Skeletal muscle tissue (tissue), 4 donors: ENCODE measurements around the gene GUCD1. TPM values are rescaled to one million over a fixed set of nuclear protein-coding genes. Genes with fewer than 3 reads are reported as not detected.
"Not testable (repeated sequence)": the region's sequence is repeated elsewhere in the genome, so short reads cannot be mapped to it uniquely, and the experiment has no call there.

Experiments
- H3K27ac ChIP-seq: one replicate; pipeline ENCODE4 v1.7.0; 2013; ENCODE audit warnings: mild to moderate bottlenecking, low read depth, low read length, inconsistent platforms
- H3K27me3 ChIP-seq, 3 donors: one replicate each; pipeline ENCODE4 v1.7.0; 2013; ENCODE audit warnings: low read length in 3 of 3; ENCODE audit not compliant: control insufficient read depth in 3 of 3, insufficient read depth in 3 of 3
- H3K36me3 ChIP-seq, 3 donors: one replicate each; pipeline ENCODE4 v1.7.0; 2013; ENCODE audit warnings: low read length in 3 of 3; ENCODE audit not compliant: control insufficient read depth in 3 of 3, insufficient read depth in 3 of 3
- H3K4me1 ChIP-seq, 3 donors: one replicate each; pipeline ENCODE4 v1.7.0; 2013; ENCODE audit warnings: low read length in 3 of 3, mild to moderate bottlenecking in 3 of 3; ENCODE audit not compliant: control insufficient read depth in 3 of 3, insufficient read depth in 3 of 3
- H3K4me3 ChIP-seq, 3 donors: one replicate each; pipeline ENCODE4 v1.7.0; 2013; ENCODE audit warnings: low read length in 3 of 3
- H3K9ac ChIP-seq, 3 donors: one replicate each; pipeline ENCODE4 v1.7.0; 2013; ENCODE audit warnings: low read length in 3 of 3, mild to moderate bottlenecking in 3 of 3, moderate library complexity in 2 of 3, low read depth in 1 of 3
- H3K9me3 ChIP-seq, 3 donors: one replicate each; pipeline ENCODE4 v1.7.0; 2013; ENCODE audit warnings: low read length in 3 of 3; ENCODE audit not compliant: control insufficient read depth in 3 of 3
- total RNA-seq: library from RNA; depleted of rRNA; stranded (reverse); fragments of >200 nt; gene quantifications from one replicate; pipeline ENCODE4 v1.2.3, GENCODE V29; 2014
- donor health status: Osteomylitis.

Gene GUCD1
- 64.7 TPM for total RNA-seq

DNA sequence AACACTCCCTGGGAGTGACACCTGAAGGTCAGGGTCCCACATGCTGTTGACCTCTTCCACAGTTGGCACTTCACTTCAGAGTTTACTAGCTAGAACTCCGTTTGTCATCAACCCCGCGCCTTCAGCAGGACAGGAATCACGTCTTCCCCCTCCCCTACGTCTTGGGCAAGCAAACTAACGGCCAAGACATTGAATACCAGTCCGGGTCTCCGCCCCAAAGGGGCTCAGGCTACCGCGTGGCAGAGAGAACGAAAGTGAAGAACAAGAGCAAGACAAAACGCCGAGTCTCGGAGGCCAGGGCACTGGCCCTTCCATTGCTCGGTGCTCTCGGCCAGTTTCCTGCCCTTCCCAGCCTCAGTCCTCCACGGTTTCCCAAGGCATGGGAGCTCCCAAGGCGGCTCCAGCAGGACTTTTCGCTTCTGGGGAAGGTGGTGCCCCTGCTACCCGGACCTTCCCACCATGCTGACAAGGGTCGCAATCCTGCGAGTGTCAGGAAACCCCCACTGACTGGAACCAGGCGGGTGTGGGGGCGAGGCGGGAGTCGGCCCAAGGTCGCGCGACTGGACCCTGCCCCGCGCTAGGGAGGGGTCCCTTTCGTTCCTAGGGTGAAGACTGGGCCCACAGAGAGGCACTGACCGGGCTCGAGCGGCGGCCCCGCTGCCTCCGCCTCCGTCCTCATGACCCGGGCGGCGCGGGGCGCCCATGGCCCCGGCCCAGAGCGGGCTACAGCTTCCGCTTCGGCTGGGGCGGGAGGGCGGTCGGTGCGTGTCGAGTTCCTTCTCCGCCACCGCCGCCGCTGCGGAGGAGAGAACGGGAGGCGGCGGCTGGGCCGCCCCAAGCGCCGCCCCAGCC, at the start of gene GUCD1:
GUCD1 (minus strand) TSS at position 826 of the 852 bp plus-strand sequence; CDS start at position 679, 147 bp downstream.
- peaks cover 11 to 24% (median 12%) of the 10 kb centered on the region in 3 donors for H3K36me3 ChIP-seq
- H3K9ac ChIP-seq: peak within 1 kb of the TSS; percentile 98 to 99 (median 99)
- peaks cover 59 to 83% (median 68%) of the 10 kb centered on the region in 3 donors for H3K4me1 ChIP-seq
- H3K27me3 ChIP-seq: no peaks in the 10 kb centered on the region
- peak within 1 kb of the TSS; percentile 98 to 99 (median 99) for H3K4me3 ChIP-seq
- peak within 1 kb of the TSS; percentile 99 for H3K27ac ChIP-seq
- H3K9me3 ChIP-seq: no peaks in the 10 kb centered on the region

DNA sequence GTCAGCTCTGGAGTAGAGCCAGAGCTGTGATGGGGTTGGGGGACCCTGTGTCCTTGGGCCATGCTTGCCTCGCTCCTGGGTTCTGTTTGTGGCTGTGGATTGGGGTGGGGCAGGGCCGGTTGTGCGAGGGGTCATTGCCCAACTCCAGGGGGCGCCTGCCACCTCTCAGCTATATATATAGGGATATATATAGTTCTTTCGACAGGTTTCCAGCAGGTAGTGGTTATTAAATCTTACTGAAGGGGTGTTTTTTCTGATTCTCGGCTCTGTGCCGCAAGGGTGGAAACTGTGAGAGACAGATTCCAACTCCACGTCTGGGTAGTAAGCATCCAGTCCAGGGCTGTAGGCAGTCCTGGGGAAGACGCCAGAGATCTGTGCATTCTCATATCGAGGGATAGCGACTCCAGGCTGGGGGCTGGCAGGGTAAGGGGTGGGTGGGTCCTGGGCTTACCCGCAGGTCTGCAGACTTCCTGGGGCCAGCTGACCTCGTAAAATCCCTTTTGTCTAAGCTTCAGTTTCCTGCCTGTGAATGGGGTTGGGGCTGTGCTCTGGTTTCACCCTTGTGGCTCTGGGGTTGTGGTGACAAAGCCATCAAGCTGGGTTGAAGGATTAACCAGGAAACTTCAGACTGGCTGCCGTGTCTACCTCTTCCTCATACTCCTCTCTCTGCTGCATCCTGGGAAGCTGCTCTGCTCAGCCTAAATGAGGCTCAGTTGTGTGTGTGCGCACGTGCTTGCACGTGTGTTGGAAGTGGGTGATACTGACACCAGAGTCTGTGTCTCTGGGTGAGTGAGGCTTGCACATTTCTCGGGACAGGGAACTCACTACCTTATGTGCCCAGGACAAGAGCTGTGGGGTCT, 49.1 kb upstream of the GUCD1 start:
- H3K4me1 ChIP-seq, H3K36me3 ChIP-seq, H3K9ac ChIP-seq, H3K9me3 ChIP-seq, H3K27me3 ChIP-seq, H3K4me3 ChIP-seq, H3K27ac ChIP-seq: not testable (repeated sequence)

DNA sequence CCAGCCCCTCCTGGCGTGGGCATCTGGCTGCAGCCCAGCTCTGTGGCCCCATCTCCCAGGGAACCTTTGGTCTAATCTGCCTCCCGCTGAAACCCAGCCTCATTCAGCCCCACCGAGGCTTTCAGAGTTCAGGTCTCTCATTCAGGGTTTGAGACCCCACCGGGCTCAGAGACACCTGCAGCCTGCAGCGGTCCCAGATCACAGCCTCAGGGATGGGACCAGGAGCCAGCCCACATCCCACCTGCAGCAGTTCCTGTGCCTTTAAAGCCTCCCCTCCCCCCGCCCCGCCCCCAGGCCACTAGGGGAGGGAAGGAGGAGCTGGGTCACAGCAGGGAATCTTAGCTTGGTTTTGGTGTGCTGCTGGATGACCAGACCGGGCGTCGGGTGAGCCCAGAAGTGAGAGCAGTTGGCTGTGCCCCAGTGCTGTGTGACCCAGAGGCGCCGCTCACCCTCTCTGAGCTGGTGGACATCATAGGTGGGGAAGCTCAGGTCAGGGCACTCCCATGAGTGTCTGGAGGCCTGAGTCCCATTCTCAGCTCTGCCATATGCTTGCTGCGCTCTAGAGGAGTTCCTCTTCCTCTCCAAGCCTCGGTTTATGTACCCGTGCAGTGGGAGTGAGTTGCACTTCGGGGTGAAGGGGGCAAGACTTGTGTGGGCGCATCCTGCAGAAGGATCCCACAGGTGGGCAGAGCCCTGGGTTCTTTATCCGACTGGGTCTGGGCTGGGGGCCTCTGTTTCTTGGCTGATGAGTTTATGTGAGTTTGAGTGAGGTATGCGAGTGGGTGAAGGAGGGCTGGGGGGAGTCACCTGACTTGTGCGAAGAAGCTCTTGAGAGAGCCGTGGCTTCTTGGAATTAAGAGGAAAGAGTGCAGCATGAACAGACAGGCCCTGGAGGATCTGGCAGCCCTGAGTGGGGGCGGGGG, 48.2 kb upstream of the GUCD1 start, which contains the start of gene GGT1:
GGT1 (plus strand) TSS at position 347 of the 923 bp plus-strand sequence. CDS start 7,889 bp downstream, outside the sequence.
- not testable (repeated sequence) for H3K4me3 ChIP-seq, H3K36me3 ChIP-seq, H3K27ac ChIP-seq, H3K9me3 ChIP-seq, H3K27me3 ChIP-seq, H3K9ac ChIP-seq, H3K4me1 ChIP-seq

DNA sequence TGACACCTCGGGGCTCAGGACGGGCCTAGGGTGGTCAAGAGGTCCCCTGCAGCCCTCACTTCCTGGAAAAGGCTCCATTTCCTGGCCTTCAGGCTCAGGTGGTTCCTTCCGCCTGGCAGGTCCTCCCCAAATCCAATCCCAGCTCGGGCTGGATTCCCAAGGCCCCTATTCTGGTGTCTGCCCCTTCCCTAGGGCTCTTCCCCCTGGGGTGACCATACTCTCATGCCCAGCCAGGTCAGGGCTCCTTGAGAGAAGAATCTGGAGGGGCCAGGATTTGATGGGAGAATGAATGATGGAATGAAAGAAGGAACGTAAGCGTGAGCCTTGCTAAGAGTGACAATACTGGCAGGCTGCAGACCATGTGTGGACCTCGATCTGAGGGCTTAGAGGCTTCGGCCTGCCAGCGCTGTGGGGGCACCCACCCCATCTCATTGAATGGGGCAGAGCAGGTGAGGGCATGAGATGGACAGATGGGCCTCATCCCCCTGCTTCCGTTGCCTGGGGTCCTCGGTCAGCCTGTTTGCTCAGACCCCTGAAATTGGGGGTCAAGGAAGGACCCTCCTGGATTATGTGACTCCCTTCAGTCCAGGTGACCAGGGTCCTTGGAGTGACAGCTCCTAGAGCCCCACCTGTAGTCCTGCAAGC, 47.3 kb upstream of the GUCD1 start:
- H3K27ac ChIP-seq, H3K9me3 ChIP-seq, H3K27me3 ChIP-seq, H3K36me3 ChIP-seq, H3K4me3 ChIP-seq, H3K4me1 ChIP-seq, H3K9ac ChIP-seq: not testable (repeated sequence)

DNA sequence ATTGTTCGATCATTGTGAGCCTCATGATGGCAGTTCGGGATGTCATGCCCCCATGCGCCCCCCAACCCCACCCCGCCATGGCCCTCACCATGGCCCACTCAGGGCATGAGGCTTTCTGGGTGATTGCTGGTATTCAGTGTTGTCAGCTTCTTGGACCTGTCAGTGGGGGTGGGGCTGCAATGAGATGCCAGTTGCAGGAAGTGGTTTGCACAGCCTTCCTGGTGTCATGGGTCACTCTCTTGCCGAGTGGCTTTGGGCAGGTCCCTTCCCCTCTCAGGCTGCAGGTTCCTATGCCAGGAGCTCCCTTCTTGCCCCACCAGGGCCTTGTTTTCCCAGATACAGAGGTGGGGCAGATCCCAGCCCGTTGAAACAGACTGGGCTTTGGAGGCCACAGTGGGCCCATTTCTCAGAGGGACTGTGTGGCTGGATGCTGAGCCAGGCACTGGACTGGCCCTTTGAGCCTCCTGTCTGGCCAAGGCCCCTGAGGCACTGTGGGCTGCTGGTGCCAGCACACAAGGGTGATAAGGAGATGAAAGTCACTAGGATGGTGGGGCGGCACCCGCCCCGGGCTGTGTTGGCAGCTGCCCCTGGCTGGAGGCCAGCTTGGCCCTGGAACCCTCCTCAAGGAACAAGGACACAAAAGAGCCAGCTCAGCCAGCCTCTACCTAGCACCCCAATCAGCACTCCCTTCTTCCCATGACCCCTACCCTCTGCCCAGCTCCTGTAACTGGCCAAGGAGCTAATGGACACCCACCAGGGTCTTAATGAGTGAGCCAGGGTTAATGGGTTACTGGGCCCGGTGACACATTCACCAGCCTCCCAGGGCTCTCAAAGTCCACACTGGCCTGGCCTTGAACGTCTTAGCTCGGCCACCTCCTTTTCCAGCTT, 46.5 kb upstream of the GUCD1 start:
- no peak overlapping the region for H3K9ac ChIP-seq
- H3K9me3 ChIP-seq: no peaks in the 10 kb centered on the region
- no peaks in the 10 kb centered on the region for H3K27me3 ChIP-seq
- no peaks in the 10 kb centered on the region for H3K4me1 ChIP-seq
- no peak overlapping the region for H3K27ac ChIP-seq
- H3K4me3 ChIP-seq: no peak overlapping the region
- H3K36me3 ChIP-seq: no peaks in the 10 kb centered on the region

DNA sequence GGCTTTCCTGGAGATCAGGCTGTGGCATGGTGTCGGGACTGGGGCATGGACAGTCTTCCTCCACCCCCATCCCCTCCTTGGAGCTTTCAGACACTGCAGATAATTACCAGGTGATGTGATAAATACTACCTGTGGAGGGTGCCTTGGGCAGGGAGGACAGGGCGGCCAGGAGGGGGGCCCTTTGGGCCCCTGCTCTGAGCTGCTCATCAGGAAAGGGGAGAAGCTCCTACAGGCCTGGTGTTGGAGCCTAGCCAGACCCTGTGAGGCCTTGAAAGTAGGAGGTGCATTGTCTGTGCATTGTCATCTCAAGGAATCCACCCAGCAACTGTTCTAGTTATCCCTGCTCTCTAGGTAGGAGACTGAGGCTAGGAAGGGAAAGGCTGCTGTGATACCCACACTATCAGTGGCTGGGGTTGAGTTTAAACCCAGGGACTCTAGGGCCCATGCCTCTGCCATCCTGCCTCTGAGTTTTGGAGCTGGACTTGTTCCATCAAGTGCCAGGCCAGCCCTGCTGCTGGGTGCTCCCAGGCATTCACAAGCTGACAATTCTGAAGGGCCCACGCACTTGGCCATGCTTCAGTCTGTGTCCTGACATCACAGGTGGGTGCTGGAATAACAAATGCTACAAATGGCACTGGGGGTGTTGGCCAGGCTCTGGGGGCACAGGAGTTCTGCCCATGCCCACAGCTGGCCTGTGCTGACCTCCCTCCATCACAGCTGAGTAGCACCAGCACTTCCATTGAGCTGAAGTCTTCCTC, 45.2 kb upstream of the GUCD1 start:
- H3K36me3 ChIP-seq, H3K4me1 ChIP-seq, H3K9ac ChIP-seq, H3K27ac ChIP-seq, H3K27me3 ChIP-seq, H3K9me3 ChIP-seq, H3K4me3 ChIP-seq: not testable (repeated sequence)

DNA sequence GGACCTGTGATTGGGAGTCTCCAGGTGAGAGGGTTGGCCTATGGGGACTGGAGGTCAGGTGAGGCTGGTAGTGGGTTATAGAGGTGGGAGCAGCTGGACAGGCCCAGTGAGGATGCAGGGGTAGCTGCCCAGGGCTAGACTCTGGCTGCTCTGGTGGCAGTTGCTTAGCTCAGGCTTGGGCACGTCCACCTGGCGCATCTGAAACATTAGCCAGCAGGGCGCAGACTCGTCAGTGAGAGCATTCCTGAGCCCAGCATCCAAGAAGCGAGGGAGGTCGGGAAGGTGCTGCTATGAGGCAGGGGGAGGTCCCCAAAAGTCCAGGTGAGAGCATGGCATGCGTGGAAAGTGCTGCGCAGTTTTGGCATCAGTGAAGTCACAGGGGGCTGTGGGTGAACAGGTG, 44.6 kb upstream of the GUCD1 start:
- H3K4me1 ChIP-seq: no peaks in the 10 kb centered on the region
- H3K4me3 ChIP-seq: no peak overlapping the region
- no peaks in the 10 kb centered on the region for H3K9me3 ChIP-seq
- H3K36me3 ChIP-seq: no peaks in the 10 kb centered on the region
- no peak overlapping the region for H3K9ac ChIP-seq
- no peak overlapping the region for H3K27ac ChIP-seq
- H3K27me3 ChIP-seq: no peaks in the 10 kb centered on the region

DNA sequence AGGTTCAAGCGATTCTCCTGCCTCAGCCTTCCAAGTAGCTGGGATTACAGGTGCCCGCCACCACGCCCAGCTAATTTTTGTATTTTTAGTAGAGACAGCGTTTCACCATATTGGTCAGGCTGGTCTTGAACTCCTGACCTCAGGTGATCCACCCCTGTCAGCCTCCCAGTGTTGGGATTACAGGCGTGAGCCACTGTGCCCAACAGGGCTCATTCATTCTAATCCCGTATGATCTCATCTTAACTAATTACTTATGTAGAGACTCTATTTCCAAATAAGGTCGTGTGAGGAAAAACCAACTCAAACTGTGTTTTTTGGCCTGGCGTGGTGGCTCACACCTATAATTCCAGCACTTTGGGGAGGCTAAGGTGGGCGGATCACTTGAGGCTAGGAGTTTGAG, 42.1 kb upstream of the GUCD1 start:
- not testable (repeated sequence) for H3K4me1 ChIP-seq, H3K27ac ChIP-seq, H3K27me3 ChIP-seq, H3K9ac ChIP-seq, H3K9me3 ChIP-seq, H3K4me3 ChIP-seq, H3K36me3 ChIP-seq
